ENCODE measurements around the gene ADAMTS20. TPM values are rescaled to one million over a fixed set of nuclear protein-coding genes. Genes with fewer than 3 reads are reported as not detected.
"Not testable (repeated sequence)": the region's sequence is repeated elsewhere in the genome, so short reads cannot be mapped to it uniquely, and the experiment has no call there.

Gene ADAMTS20
- total RNA-seq, 4 donors from 2014 or later, result not detected

DNA sequence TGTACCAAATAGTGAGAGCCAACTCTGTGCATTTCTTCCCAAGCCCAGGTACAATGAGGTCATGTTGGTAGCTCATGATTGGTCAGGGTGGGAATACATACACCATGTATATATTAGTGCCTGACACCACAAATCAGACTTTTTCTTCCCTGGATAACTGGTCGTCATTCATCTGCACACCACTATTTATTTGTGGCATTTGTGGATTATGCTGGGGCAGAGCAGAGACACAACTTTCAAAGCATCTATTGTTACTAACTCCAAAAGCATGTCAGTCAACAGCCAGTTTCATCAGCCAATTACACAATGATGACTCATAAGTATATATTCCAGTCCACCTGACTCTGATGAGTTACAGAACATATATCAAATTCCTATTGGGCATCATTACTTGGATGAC, 181.7 kb downstream of the ADAMTS20 start:
- TF ChIP-seq POLR2A (IDR thresholded peaks at IDR 0.05) (no peak), POLR2AphosphoS5 (IDR thresholded peaks at IDR 0.05) (no peak), CTCF (IDR thresholded peaks at IDR 0.05) (no peak)
- 70 to 100% methylated on average over 1 of the region's 1 CpG for WGBS, 2 donors (ENCODE audit: low coverage in 1 of 2)
- Histone ChIP-seq H3K4me3 (no peak overlapping the region), H3K9me3 (no peaks in the 10 kb centered on the region), H3K27me3 (no peaks in the 10 kb centered on the region), H3K36me3 (no peaks in the 10 kb centered on the region), H3K27ac (no peak overlapping the region), H3K4me1 (no peaks in the 10 kb centered on the region)
- no peak for ATAC-seq

DNA sequence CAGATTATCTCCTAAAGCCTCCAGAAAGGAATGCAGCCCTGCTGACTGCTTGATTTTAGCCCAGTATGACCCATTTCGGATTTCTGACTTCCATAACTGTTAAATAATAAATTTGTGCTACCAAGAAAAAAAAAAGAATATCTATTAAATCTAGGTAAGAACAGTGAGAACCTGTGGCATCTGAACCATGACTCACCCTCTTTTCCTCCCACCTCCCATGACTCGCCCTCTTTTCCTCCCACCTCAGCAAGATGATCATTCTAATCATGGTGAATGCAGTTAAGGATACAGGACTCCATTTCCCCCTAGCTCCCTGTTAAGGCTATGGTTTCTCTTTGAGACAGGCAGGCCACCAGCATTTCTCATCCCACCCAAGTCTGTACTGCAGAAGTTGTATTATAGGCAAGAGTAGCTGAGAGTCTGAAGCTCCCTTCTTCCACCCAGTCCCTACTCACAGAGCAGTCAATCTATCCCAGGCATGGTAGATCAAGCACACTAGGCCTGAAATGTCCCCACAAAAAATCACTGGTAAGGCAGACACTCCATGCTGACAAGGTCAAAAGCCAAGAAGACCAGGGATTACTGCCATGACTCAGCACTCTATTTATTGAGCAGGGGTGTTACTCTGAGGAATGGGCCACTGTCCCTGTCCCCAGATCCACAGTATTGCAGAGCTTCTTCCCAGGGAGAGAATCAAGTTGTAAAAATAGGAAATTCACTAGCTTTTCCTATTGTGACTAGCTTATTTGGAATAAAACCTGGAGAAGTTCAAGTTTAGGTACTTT, 188.9 kb downstream of the ADAMTS20 start:
- no peaks in the 10 kb centered on the region for H3K27me3 ChIP-seq
- H3K27ac ChIP-seq, result no peak overlapping the region
- no peaks in the 10 kb centered on the region for H3K36me3 ChIP-seq
- H3K9me3 ChIP-seq, result no peaks in the 10 kb centered on the region
- ATAC-seq, result no peak
- TF ChIP-seq POLR2A (IDR thresholded peaks at IDR 0.05) (no peak), EP300 (IDR thresholded peaks at IDR 0.05) (no peak), POLR2AphosphoS5 (IDR thresholded peaks at IDR 0.05) (no peak)
- WGBS, 2 donors (ENCODE audit: low coverage in 1 of 2), result 80 to 84% methylated on average over 2 of the region's 2 CpGs
- H3K4me1 ChIP-seq, result no peaks in the 10 kb centered on the region
- no peak overlapping the region for H3K4me3 ChIP-seq

GRCh38 chr12:43361031-43361710, 190.8 kb downstream of the ADAMTS20 start:
- ATAC-seq, result no peak
- Histone ChIP-seq H3K36me3 (no peaks in the 10 kb centered on the region), H3K27me3 (no peaks in the 10 kb centered on the region), H3K27ac (no peak overlapping the region), H3K9me3 (no peaks in the 10 kb centered on the region), H3K4me3 (no peak overlapping the region), H3K4me1 (no peaks in the 10 kb centered on the region)
- TF ChIP-seq POLR2AphosphoS5 (IDR thresholded peaks at IDR 0.05) (no peak), CTCF (IDR thresholded peaks at IDR 0.05) (no peak)
- 64 to 67% methylated on average over 6 of the region's 6 CpGs for WGBS, 2 donors (ENCODE audit: low coverage in 1 of 2)

DNA sequence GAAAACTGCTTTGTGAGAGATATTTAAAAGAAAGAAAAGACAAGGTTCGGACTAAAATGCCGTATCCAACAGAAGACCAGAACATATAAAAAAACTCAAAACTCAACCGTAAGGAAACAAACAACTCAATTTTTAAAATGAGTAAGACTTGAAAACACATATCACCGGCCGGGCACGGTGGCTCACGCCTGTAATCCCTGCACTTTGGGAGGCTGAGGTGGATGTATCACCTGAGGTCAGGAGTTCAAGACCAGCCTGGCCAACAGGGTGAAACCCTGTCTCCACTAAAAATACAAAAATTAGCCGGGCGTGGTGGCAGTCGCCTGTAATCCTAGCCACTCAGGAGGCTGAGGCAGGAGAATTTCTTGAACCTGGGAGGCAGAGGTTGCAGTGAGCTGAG, 192.0 kb downstream of the ADAMTS20 start:
- 91 to 92% methylated on average over 6 to 10 of the region's 10 CpGs for WGBS, 2 donors (ENCODE audit: low coverage in 1 of 2)
- not testable (repeated sequence) for H3K4me3 ChIP-seq, H3K36me3 ChIP-seq, H3K4me1 ChIP-seq, H3K27ac ChIP-seq, H3K9me3 ChIP-seq, ATAC-seq, H3K27me3 ChIP-seq

DNA sequence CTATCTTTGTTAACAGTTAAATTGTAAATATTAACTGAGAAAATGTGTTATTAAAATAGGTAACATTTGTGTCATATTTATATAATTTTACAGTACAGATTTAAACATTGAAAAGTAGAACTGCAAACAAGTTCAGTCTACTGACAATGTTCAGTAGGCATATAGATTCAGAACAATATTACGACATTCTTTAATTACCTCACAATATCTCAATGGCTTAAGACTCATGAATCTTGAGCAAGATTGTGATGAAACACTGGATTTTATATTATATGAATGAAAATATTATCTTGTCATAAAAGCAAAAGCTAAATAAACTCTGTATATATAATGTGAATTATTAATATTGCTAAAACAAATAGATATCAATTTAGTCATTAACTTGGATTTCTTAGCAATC, 194.9 kb downstream of the ADAMTS20 start:
- TF ChIP-seq POLR2A (IDR thresholded peaks at IDR 0.05) (no peak), POLR2AphosphoS5 (IDR thresholded peaks at IDR 0.05) (no peak), EP300 (IDR thresholded peaks at IDR 0.05) (no peak)

DNA sequence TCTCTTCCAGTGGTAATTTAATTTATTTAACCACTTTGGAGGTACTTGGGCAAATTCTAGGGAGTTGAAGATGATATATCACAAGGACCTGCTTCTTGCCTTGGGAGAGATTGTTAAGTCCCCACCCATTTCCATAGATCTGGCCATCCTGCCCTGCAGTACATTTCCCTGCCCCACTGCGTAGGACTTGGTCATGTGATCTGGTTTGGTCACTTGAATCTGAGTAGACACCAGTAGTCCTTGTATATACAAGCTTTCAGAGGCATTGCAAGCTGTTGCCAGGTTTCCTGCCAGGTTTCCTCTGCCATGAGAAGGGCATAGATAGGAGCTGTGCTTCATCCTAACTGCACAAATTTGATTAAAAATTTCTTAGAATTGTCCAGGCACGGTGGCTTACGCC, 200.0 kb downstream of the ADAMTS20 start:
- Histone ChIP-seq H3K27me3 (no peaks in the 10 kb centered on the region), H3K36me3 (no peaks in the 10 kb centered on the region), H3K4me1 (no peaks in the 10 kb centered on the region), H3K4me3 (no peak overlapping the region), H3K27ac (no peak overlapping the region), H3K9me3 (no peaks in the 10 kb centered on the region)
- no peak for ATAC-seq
- TF ChIP-seq CTCF (IDR thresholded peaks at IDR 0.05), result no peak
- TF ChIP-seq POLR2AphosphoS5 (IDR thresholded peaks at IDR 0.05), result no peak
- TF ChIP-seq EP300 (IDR thresholded peaks at IDR 0.05), result no peak
- no peak for TF ChIP-seq POLR2A (IDR thresholded peaks at IDR 0.05)
- 73 to 79% methylated on average over 1 to 2 of the region's 3 CpGs for WGBS, 2 donors (ENCODE audit: low coverage in 1 of 2)

More for the DNA sequence above, 194.9 kb downstream of the ADAMTS20 start:
- Histone ChIP-seq H3K4me1 (no peaks in the 10 kb centered on the region), H3K27ac (no peak overlapping the region), H3K4me3 (no peak overlapping the region), H3K36me3 (no peaks in the 10 kb centered on the region), H3K9me3 (no peaks in the 10 kb centered on the region), H3K27me3 (no peaks in the 10 kb centered on the region)
- WGBS, 2 donors (ENCODE audit: low coverage in 1 of 2), result 88 to 90% methylated on average over 1 of the region's 1 CpG
- ATAC-seq, result no peak

All from gastroesophageal sphincter (tissue), 4 donors.